SU-DHL-6 (cell line): ENCODE measurements around the gene FES.

Source experiments
- CTCF ChIP-seq: fragments of 200-600 bp; sonication (generic); IDR thresholded peaks from one replicate; pipeline ENCODE4 v1.5.1; 2017; ENCODE audit warnings: antibody characterized with exemption, mild to moderate bottlenecking, low read length, moderate library complexity; ENCODE audit not compliant: insufficient read depth, poor library complexity, severe bottlenecking
- EZH2phosphoT487 ChIP-seq: fragments of 200-600 bp; sonication (generic), shearing (Covaris generic); conservative IDR thresholded peaks from 2 replicates; pipeline ENCODE4 v1.6.1; 2018; ENCODE audit warnings: mild to moderate bottlenecking, antibody characterized with exemption, low read length, moderate library complexity, mixed read lengths

- TF ChIP-seq CTCF (no peak), EZH2phosphoT487 (no peak)
Measured at GRCh38 chr15:90866161-90866715, 18.1 kb upstream of the FES start.
